T-helper 1 cell (primary cell): ENCODE measurements around the gene MPHOSPH9.

ENCODE experiments used
- DNase-seq, 5 donors: peaks; one replicate each; pipeline ENCODE4 v3.0.0-alpha.2; 2012 to 2020
- total RNA-seq, 4 donors: gene quantifications; one replicate each; lab custom pipeline; 2026; lab: John Stamatoyannopoulos, UW

MPHOSPH9 gene
- total RNA-seq = 73.4 to 121 (median 112) reads per million in 4 donors

GRCh38 chr12:123232807-123233504 is at the start of gene MPHOSPH9, which contains the start of gene MTRFR:
TSS of gene MPHOSPH9 (minus strand) at chr12:123233141. CDS start at chr12:123230364, 2,777 bp downstream.
TSS of gene MTRFR (plus strand) at chr12:123233436. CDS start at chr12:123253675, 20,239 bp downstream.
- peak; percentile 98 to 100 (median 98) for DNase-seq

GRCh38 chr12:123282111-123282510 is 49.2 kb upstream of the MPHOSPH9 start:
- no peak for DNase-seq

GRCh38 chr12:123280971-123281370 is 48.0 kb upstream of the MPHOSPH9 start:
- DNase-seq = no peak

- DNase-seq = peak in 1 of 5 donors; percentile 79
These were observed 45.2 kb upstream of the MPHOSPH9 start for GRCh38 chr12:123278101-123278627.

- DNase-seq = no peak
These were observed 40.2 kb upstream of the MPHOSPH9 start for GRCh38 chr12:123273166-123273565.

GRCh38 chr12:123271001-123271668 is 38.2 kb upstream of the MPHOSPH9 start:
- DNase-seq = peak; percentile 37 to 72 (median 66)

- peak in 1 of 5 donors; percentile 21 for DNase-seq
These were observed 37.5 kb upstream of the MPHOSPH9 start for GRCh38 chr12:123270214-123271000.

- DNase-seq = no peak
These were observed 36.9 kb upstream of the MPHOSPH9 start for GRCh38 chr12:123269896-123270213.

- DNase-seq = peak in 3 of 5 donors; percentile 28 to 43 (median 30)
These were observed 36.5 kb upstream of the MPHOSPH9 start for GRCh38 chr12:123269395-123269892.

- no peak for DNase-seq
These were observed 35.9 kb upstream of the MPHOSPH9 start for GRCh38 chr12:123268850-123269249.

GRCh38 chr12:123267991-123268843 is 35.3 kb upstream of the MPHOSPH9 start:
- DNase-seq = no peak

- DNase-seq = no peak
These were observed 34.5 kb upstream of the MPHOSPH9 start for GRCh38 chr12:123267335-123267920.

- DNase-seq = no peak
These were observed 33.8 kb upstream of the MPHOSPH9 start for GRCh38 chr12:123266679-123267277.

- DNase-seq = no peak
These were observed 33.1 kb upstream of the MPHOSPH9 start for GRCh38 chr12:123265851-123266678.

GRCh38 chr12:123264642-123265041 is 31.7 kb upstream of the MPHOSPH9 start:
- DNase-seq = no peak

GRCh38 chr12:123263196-123263817 is 30.4 kb upstream of the MPHOSPH9 start:
- no peak for DNase-seq

GRCh38 chr12:123261196-123261595 is 28.3 kb upstream of the MPHOSPH9 start:
- DNase-seq = no peak

GRCh38 chr12:123260081-123260480 is 27.1 kb upstream of the MPHOSPH9 start:
- no peak for DNase-seq

- no peak for DNase-seq
These were observed 25.7 kb upstream of the MPHOSPH9 start for GRCh38 chr12:123258593-123258992.
